A204.1 (cell line): ENCODE data around the gene APOL4.
"Not testable (repeated sequence)": the region's sequence is repeated elsewhere in the genome, so short reads cannot be mapped to it uniquely, and the experiment has no call there.

Source experiments
- FAIRE-seq: peaks from 2 replicates; lab custom pipeline; 2012; peaks lifted over from hg19 to GRCh38; lab: Jason Lieb, UNC

APOL4 gene, protein sequence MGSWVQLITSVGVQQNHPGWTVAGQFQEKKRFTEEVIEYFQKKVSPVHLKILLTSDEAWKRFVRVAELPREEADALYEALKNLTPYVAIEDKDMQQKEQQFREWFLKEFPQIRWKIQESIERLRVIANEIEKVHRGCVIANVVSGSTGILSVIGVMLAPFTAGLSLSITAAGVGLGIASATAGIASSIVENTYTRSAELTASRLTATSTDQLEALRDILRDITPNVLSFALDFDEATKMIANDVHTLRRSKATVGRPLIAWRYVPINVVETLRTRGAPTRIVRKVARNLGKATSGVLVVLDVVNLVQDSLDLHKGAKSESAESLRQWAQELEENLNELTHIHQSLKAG

DNA sequence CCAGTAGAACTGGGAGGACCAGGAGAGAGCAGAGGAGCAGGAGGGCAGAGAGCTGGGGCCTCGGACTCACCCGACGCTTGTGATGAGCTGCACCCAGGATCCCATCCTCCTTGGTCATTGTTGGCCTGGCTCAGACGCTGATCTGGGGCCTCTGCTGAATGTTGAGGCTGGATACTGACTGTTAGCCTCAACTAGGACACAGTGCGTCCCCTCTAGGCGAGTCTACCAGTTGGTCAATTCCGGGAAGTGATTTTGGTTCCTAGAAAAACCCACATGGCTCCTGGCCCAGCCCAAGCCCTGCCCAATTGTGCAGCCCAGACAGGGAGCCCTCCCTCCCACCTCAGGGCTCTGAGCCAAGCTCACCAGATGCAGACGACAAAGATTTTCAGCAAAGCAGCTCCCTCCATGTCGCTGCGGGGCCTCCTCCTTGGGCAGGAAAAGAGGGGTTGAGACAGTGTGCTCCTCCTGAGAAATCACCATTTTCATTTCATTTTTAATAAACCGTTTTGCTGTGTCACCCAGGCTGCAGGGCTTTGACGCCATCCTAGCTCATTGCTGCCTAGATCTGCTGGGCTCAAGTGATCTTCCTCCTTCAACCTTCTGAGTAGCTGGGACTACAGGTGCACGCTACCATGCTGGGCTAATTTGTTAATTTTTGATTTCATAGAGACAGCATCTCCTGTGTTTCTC, at the start of gene APOL4:
Gene APOL4 (minus strand): TSS at position 180 of the 690 bp plus-strand sequence. CDS start 75 bp downstream, at position 105.
- no peak for FAIRE-seq

DNA sequence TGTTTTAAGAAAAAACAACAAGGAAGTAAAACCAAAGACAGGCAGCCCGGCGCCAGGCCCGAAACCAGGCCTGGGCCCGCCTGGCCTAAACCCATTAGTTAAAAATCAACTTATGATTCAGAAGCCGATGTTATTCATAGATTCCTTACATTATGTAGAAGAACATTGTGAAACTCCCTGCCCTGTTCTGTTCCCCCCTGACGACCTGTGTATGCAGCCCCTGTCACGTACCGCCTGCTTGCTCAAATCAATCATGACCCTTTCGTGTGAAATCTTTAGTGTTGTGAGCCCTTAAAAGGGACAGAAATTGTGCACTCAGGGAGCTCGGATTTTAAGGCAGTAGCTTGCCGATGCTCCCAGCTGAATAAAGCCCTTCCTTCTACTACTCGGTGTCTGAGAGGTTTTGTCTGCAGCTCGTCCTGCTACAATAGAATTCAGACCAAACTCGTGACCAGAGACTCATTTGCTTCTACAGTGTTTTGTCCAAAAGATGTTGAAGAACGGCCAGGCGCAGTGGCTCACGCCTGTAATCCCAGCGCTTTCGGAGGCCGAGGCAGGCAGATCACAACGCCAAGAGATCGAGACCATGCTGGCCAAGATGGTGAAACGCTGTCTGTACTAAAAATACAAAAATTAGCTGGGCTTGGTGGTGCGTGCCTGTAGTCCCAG, 48.8 kb upstream of the APOL4 start:
- not testable (repeated sequence) for FAIRE-seq

DNA sequence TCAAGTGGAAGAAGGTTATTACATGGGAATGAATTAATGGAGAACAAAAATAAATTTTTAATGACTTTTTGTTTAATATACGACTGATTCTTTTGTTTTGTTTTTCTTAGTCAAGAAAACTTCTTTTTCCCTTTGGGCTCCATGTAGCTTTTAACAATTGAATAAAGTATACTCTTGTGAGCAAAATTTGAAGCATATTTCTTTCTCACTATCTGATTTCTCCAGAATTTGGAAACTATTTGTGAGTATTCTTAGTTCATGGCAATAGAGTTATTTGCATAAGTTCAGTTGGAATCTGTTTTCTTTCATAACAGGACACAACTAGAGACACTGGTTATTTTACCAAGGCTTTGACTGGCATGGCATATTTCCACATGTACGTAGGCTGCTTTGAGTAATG, 47.6 kb upstream of the APOL4 start:
- FAIRE-seq, result peak; percentile 6

DNA sequence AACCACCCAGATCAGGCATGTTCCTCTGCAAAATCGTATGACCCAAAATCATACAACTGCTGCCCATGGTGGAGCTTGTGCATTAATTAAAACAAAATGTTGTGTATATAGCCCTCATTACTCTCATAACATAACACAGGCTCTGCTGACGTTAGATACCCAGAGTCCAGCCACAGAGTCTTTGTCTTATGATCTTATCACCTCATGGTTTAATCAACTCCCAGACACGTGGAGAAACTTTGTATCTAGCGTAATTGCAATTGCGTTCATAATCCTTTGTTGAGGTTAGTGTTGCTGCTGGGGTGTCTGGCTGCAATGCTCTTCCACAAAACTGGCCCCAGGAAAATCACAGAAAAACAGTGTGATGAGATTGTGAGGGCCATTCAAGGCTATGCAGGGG, 46.3 kb upstream of the APOL4 start:
- FAIRE-seq, result no peak

DNA sequence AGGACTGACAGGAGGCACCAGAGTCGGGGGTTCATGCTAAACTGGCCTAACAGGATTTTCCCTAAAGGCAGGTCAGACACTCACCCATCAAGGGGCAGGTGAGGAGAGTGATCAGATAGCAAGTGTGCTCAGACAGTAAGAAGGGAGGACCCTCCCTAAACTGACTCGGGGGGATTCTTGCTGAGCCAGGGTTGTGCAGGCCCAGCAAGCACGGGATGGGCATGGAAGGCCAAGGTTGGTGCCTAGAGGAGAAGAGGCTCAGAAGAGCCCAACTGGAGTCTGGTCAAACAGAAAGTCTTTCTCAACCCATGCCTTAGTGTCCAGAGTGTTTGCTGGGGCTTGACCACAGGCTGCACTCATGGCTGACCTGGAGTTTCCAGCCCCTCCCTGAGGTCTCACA, 45.1 kb upstream of the APOL4 start:
- FAIRE-seq, result no peak

DNA sequence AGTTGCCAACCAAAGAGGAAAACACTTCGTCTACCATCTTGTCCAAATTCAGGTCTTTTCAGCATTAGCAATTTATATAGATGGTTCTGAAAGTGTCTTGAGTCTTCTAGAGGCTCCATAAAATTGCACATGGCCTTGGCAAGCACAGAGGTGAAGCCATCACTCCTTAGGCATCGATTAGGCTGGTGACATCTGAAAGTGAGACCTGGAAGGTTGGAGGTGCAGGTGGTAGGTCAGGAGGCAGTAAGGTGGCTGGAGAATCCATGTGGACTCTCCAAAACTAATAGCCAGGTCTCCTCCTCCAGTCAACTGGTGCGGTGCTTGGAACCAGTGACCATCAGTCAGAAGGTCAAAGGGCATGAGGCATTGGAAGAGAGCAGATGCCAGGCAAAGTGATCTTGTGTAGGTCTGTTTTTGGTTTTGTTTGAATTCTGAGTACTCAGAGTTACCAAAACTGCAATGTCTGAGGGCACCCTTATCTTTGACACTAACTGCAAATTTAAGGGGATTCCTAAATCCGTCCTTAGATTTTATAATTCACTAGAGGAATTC, 44.3 kb upstream of the APOL4 start:
- no peak for FAIRE-seq

DNA sequence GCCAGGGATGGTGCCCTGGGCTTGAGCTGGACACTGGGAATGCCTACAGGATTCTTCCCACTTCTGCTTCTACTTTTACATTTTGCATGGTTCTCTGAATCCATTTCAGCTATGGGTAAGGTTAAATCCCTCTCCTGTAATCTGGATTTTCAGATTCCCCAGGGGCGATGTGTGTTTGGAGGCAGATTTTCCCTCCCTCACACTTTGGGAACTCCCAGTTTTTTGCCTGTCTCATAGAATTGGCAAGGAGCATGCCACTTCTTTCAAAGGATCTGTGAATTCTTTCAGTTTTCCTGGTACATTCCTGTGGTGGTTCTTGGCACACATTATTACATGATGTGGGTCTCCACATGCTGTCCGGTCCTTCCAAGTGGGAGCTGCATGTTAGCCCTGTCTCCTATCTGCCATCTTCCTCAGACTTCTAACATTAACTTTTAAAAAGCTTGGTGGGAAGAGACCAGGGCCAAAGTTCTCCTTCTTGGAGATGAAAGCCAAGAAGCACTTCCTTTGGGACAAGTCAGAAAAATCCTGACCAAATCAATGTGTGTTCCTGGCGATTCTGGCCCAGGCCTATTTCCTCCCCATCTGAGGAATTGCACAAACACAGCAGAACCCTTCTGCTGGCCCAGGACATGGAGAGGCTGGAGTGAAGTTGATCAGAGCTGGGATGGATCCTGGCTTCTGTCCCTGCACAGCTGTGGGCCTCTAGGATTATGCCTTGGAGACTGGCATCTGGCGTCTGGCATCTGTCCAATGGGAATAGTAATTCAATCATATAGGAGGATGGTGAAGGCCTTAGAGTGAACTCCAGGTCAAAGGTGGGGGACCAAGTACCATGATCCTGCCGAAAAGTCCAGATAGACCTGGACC, 43.1 kb upstream of the APOL4 start:
- no peak for FAIRE-seq

DNA sequence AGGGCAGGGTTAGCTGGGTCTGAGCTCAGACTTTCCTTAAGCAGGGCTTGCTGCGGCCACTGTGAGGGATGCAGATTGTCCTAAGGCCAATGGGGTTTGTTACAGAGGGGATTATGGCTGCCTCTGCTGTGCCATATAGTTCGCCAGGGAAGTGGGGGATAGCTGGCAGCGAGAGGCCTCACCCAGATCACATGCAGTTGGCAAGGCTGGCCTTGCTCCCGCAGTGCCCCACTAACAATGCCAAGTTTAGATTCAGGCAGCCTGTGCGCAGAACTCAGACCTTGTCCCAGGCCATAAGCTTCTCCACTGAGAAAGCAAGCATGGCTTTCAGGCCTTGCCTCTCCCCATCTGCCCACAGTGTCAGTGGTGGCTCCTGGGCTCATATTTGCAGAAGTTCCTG, 42.4 kb upstream of the APOL4 start:
- no peak for FAIRE-seq

DNA sequence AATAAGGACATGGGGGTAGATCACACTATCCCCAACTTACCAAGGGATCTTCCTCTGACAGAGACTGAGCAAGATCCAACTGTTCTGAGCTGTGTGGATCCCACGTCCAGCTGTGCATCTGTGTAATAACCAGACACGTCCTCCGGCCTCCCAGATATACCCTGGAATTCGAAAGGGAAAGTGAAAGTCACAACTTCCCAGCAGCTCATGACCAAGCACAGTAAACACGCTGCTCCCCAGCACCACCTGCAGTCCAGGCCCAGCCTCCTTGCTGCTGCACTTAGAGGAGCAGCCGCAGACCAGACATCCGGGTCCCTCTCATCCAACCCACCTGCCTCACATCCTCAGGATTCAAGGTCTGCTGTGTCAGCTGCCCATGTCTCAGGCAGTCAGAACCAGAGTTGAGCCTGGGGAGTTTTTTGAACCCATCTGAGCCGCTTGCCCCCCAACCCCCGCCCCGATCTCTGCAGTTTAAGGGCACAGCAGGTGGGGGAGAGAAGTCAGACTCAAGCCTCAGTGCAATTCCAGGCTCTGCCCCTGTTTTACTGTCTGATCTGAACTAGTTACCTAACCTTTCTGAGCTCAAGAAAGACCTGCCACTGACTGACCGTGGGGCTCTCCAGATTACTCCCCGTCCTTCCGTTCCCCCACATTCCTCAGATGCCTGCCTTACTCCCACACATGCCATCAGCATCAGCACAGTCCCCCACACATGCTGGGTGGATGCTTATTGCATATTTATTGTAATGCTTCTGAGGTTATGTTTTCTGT, 38.0 kb upstream of the APOL4 start, which contains the start of gene APOL2:
Gene APOL2 (minus strand): TSS at position 127 of the 771 bp plus-strand sequence. CDS start 6,365 bp downstream, outside the sequence.
- peak; percentile 95 for FAIRE-seq

DNA sequence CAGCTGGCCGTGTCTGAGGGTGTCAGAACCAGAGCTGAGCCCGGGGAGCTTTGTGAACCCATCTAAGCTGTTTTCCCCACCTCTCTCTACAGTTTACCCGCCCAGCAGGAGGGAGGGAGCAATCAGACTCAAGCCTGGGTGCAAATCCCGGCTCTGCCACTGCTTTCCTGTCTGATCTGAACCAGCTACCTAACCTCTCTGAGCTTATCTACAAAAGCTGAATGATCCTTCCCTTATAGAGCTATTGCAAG, 37.5 kb upstream of the APOL4 start:
- no peak for FAIRE-seq

DNA sequence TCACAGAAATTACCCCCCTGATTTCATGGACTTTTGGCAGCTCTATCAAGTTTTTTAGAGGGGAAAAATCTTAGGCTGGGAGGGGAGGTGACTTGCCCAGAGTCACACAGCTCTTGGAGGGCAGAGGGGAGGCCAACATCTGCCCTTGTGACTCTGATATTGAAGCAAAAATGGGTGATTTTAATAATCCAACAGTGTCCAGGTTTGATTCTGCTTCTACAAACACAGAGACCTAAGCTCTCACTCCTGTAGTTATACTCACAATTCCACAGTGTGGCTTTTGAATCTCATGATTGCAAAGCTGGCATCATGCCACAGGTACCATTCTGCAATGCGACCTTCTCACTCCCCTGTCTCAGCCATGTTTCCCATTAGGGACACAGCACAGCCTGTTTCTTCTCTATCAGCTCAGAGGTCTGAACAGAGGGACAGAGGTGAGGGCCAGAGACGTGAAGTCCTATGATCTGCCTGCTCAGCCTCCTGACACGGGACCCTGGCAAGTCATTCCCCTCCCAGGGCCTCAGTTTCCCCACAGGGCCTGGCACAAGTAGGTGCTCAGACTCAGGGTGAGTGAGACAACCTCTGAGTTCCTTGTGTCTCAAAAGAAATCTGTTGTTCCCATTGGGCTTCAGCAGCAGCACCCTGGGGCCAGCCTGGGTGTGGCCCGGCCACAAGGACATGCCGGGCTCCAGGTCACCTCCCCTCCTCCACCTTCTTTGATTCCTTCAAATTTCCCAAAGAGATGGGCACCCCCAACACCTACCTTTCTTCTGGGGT, 37.0 kb upstream of the APOL4 start:
- FAIRE-seq, result no peak

DNA sequence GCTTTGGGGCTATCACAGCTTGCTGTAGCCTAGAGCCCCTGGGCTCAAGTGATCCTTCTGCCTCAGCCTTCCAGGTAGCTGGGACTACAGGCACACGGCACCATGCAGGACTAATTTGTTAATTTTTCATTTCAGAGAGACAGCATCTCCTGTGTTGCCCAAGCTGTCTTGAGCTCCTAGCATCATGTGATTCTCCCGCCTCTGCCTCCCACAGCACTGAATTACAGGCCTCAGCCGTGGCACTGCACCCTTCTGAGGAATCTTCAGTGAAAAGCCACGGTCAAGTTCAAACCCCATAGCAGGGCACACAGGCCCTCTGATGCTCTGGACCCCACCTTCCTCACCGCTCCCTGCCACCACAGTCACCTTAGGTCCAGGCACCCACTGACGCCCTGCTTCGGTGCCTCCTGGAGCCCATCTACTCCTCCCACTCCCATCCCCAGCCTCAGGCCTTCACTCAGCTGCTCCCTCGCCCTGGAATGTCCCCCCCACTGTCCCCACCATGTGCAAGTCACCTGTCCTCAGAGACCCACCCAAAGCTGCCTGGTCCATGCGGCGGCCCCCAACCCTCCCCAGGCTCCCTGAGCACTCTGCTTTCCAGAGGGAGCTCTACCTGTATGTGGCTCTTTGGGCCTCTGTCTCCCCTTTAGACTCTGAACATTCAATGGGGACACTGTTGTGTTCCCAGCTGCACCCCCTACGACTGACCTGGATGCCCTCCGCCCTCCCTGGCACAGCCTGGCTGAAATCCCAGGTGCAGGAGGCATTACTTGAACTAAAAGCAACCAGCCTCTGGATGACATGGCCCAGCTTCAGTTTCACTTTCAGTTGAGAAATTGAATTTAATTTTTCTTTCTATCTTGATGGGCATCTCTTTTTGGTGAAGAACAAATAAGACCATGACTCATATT, 36.1 kb upstream of the APOL4 start:
- no peak for FAIRE-seq

DNA sequence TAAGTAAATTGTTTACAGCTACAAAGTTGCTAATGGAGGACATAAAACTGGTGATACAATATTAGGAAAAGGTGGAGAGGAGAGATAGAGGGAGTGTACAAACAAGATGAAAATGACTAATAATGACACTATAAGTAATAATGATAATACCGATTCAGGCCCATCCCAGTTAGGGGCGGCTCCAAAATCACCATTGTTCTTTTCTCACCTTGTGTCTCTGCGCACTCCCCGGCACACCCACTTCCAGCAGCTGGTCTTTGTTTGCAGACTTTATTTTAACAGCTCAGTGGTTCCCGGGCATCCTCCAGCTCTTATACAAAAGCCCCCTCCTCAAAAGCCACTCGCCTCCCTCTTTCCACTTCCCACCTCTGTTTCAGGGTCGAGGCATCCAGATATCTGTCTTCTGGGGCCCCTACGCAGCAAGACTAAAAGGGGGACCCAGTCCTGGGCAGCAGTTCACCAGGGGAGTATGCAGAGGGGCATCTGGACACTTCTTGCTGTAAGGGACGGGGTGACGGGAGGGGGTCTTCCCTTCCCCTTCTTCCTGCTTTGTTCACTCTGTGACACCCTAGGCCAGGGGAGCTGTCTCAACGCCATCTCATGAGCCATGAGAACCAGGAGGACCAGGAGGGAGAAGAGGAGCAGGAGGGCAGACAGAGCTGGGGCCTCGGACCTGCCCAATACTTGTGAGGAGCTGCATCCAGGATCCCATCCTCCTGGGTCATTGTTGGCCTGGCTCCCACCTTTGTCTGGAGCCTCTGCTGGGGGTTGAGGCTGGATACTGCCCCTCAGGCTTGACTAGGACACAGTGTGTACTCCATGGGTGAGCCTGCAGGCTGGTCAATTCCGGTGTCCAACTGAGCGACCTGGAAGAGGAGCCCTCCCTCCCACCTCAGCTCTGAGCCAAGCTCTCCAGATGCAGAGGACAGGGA, 35.0 kb upstream of the APOL4 start:
- FAIRE-seq, result no peak

DNA sequence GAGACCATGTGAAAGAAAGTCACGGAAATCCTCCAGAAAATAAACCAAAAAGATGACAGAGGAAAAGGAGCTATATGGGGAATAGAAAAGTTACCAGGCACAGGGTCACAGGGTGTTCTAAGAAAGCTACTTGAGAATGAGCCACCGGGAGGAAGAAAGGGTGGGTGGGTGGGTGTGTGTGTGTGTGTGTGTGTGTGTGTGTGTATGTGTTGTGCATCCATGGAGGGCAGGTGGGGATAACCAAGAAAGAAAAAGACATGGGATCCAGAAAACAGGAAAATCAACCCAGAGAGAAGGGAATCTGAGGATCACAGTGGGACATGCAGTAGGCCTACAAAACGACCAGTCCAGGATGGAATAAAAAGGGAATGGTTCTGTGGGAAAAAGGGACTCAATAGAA, 34.0 kb upstream of the APOL4 start:
- FAIRE-seq, result no peak

DNA sequence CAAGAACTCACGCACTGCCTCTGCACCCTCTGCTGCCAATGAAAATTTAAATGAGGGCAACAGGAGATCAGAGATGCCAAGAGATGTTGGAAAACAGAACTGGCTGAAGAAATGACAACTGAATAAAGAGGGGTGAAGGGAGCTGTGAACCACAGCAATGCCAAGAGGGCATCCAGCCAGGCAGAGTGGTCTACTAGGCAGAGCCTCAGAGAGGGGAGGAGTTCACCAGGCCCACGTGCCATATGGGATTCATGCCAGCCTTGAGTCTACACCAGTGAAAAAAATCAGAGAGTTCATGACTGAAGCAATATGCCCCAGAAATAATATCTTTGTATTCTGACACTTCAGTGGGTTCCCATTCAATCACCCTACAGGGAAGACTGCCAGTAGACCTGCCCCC, 33.3 kb upstream of the APOL4 start:
- no peak for FAIRE-seq

DNA sequence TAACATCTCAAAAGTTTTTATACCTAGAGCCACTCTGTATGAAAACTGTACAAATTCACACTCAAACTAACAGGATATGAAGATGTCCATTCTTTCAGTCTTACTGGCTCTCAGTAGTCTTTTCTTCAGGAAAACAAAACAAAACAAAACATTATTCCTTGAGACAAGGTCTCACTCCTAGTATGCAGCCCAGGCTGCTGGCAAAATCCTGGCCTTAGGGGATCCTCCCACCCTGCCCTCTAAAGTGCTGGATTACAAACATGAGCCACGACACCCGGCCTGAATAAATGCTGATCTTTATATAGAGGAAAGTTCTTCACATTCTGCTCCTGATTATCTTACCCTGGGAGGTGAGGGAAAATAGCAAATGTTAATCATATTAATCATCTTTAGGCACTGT, 32.6 kb upstream of the APOL4 start:
- no peak for FAIRE-seq

DNA sequence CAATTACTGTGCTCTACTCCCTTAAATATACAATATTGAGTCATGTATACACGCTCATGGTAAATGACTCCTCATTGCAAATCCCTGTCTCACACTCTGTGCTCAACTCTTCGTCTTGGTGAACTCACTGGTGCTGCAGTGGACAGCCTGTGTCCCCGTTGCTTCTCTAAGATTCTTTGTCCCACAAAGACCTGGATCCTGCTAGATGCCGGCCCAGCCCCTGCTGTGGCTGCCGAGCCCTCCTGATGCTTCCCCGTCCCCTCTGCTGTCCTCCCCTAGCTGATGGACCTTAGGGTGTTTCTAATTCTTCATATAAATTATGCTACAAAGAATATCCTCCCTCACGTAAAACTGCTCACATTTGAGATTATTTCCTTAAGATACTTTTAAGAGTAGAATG, 32.2 kb upstream of the APOL4 start:
- FAIRE-seq, result no peak

DNA sequence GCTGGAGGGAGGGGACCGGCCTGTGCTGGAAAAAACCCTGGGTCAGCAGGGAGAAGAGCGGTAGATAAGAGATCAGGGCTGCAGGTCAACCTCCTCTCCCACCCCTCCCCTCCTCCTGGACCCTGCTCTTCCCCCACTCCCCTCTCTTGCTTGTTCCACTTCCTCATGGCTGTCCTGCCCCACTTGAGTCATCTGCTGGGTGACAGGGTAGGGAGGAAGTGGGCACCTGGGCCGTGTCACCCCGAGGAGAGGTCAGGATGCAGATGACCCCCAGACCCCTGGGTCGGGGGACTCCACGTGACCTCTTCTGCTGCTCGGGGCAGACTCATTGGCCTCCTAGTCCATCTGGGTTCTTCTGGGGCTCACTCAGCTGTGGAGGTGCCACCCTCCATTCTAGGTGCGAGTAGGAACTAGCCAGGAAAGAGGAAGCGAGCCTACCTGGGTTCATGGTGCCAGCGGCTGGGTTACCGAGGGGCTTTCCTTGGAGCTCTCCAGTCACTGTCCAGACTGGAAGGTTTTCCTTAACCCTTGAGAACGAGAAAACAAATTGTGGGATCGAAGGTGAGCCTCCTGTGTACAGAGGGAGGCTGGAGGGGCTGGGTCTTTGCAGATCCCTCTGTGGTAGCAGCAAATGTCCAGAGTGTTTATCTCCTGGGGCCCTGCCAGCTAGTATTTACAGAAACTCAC, 31.2 kb upstream of the APOL4 start:
- no peak for FAIRE-seq
